NOMO-1 (cell line): ENCODE results near the gene AFF2.

Source experiments
- DNase-seq, 2 experiments: peaks; one replicate each; lab custom pipeline; 2025; ENCODE audit not compliant: unreplicated experiment in 2 of 2; lab: John Stamatoyannopoulos, UW

Gene AFF2

DNA sequence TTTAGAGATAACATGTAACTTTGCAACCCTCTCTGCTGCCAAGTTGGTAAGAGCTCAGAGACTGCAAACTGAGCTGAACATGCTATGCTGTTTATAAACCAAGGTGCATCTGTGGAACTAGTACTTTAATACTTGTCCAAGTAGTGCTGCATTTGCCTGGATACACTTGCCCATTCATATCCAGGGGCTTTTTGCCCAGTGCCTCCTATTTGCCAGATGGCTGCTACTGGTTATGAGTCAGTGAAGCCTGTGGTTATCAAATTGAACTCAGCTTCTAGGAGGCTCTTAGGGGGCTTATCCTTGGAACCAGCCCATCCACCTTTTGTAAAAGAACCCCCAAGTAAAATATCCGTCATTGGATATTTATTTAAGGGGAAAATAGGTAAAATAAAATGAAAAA is 79.6 kb downstream of the AFF2 start:
- DNase-seq = no peak

DNA sequence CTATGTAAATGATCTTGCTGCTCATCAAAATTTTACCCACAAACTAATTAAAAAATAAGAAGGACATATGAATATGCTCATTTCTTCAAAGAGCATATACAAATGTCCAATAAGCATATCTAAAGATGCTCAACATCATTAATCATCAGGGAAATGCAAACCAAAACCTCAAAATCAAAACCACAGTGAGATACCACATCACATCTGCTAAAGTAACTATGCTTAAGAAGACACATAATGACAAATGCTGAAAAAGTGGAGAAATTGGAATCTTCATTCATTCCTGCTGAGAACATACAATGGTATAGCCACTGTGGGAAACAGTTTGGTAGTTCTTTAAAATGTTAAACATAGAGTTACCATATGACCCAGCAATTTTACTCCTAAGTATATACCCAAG is 81.9 kb downstream of the AFF2 start:
- DNase-seq = no peak

DNA sequence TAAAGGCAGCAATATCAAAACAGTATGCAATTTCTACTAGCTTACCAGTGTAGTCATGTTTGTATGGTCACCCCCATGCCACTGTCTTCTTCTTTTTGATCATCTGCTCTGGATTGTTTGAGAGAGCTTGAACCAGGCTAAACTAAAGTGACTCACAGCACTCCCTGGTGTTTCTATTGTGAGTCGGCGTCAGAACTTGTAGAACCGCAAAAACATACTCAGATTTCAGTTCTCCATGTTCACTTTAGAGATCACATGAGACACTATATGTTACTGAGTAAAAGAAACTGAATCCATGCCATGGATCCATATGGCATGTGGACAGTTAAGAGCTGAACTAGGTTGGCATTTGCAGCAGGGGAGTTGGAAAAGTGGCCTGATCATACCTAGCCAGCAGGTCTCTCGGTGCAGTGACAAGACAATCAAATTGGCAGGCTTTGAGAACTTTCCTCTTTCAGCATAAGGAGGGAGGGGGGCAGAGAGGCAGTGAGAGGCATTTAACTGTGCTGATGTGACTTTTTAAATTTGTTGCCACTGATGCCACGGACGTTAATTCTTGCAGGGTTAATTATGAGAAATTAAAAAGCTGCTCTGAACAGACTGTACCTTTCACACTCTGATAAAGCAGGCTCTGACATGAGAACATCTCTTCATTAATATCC is 88.4 kb downstream of the AFF2 start:
- peak in 1 of 2 experiments; percentile 13 for DNase-seq

DNA sequence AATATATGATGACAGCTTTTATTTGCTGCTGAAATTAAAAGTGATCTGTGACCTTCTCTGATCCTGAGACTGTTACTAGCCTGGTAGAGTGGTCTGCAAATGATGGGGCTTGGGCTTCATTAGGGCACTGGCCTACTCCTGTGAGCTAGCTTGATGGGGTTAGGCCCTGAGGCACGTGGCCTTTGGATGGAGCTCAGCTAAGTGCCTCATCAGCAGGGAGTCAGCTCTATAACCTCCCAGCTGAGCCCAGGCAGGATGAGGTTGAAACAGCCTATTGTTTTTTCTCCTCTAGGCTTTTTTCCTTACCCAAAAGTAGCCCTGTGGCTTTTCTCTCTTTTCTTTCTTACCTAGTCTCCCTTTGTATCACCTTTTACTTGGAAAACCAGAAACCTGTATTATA is 92.2 kb downstream of the AFF2 start:
- DNase-seq = no peak

DNA sequence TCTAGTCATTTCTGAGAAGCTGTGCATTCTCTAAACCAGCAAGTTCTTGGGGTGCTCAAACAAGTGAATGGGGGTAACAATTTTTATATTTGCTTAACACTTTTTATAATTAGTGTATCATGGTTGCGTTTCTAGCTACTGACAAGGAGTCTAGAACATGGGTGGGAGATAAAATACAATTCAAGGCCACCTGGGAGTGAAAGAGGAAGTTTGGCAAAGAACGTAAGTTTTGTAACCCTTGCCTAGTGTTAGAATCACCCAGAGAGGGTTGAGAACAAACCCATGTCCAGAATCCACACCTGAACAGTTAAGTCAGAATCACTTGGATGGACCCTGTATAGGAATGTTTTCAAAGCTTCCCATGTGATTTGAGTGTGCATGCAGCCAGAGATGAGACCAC is 92.7 kb downstream of the AFF2 start:
- peak in 1 of 2 experiments; percentile 12 for DNase-seq

DNA sequence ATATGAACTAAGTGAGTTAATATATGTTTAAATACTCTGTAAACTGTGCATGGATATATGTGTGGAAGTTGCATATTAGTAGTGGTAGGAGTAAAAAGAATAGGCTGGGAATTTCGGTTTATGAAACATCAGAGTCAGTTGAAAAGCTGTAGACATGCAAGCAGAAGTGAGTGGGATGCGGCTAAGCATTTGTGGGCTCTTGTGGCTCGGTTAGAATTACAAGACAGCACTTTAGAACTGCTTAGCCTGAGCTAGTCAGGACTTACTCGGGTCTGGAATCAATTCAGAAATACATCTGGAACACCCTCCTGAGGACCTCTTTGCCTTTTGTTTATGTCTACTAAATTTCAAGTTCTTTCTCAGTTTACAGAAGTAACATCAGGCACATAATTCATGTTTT is 93.6 kb downstream of the AFF2 start:
- DNase-seq = no peak

DNA sequence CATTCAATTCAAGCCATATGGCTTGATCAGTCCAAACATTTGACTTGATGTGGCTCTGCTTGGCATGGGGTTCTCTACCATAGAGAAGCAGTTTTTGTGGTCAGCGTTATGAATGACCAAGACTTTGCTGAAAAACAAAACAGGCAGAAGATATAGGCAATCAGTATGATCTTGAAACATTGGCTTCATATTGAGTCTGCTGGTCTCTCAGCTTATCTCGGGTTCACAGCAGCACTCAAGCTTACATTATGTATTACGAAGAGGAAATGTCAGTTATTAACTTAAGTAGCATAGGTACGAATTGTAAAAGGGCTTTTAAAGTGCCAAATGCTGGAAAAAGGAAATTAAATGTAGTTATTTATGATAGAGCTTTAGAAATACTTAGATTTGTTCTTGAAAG is 99.0 kb downstream of the AFF2 start:
- no peak for DNase-seq

DNA sequence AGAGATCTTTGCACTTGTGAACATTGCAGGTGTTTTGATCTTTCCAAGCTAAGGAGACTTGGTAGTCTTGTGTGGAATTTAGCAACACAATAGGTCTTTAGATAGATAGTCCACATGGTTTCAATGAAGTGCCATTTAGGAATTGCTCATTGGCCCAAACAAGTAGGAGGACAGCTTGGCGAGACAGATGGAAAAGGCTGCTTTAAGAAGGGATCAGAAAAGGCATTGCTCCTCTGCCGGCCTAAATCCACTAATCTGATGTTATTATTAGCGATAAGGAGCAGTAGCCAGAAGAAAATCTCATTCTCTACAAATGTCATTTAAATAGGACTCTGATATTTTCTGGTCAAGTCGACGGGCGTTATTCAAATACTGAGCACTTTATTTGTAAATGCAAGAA is 99.7 kb downstream of the AFF2 start:
- DNase-seq = no peak

DNA sequence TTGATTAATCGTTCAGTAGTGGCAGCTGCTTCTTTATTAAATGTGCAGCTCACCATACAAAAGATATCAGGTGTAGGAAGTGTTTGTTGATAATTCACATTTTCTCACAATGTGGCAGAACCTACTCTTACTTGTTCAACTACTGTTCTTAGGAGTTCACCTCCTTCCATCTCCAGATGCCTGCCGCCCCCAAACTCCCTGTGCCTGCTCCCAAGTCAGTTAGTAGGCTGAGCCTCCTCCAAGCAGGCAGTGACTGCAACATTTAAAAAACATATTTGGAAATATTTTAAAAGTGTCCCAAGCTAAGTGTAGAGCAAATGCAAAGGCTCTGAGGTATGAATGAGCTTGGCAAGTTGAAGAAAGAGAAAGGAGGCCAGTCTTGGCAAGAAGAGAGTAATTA is 100.2 kb downstream of the AFF2 start:
- DNase-seq = no peak

DNA sequence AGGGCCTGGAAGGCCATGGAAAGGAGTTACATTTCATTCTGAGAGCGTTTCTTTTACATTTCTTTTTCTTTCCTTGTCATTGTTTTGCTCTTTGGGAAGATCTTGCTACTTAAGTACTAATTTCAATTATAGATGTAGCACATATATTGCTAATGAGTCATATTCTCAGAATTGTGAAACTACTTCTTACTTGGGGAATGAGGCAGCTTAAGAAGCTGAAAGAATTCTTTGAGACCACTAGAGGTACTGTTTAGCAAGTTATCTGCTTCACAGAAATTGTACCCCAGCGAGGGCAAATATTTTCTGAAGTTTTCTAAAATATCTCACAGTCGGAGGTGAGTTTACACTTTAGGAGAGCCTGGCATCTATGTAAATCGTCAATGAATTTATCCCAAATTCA is 100.6 kb downstream of the AFF2 start:
- DNase-seq = peak; percentile 38 to 62

DNA sequence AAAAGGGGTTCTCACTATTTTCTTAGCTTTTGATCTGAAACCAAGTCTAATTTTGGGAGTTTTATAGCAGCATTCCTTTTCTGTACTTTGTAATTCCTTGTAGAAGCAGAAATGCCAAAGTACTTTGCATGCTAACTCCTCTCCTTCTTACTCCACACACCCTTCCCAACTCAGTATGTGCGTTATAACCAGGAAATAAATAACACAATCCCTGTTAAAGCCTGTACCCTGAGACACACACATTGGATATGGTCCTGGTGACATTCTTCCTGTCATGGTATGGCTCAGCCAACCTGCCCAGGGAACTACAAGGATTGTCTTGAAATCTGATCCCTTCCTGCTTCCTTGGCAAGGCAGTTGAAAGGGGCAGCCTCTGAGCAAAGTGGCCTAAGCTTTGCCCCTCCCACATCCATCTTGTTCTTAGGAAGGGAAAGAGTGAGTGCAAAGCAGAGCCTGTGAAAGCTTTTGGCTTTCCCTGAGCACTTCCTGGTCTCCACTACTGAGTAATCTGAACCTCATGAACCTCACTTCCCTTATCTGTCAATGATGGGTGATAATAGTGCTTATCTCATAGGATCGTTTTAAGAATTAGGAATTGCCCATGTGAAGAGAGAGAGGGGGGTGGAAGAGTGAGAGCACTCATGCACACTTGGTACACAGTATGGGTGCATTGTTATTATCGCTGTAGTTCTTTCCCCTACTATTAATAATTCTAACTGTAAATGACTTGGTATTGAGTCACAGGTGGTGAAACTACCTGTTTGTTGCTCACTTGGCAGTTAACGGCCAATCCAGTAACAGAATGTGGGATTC is 109.3 kb downstream of the AFF2 start:
- DNase-seq = peak; percentile 13 to 47

DNA sequence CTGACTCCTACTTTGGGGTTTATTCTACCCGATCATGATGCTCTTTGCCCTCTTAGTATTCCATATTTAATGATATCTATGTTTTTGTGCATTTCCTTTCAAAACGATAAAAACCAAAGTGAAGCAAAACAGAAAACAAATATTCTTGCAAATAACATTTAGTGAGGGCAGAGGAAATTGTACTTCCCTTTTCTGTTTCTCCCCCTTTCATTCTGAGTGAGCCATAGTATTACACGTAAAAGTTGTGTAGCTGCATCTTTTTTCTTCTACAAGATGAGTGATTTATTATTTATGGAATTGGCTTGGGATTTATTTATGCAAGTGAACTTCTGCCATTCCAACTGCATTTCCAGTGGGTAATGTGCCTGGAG is 109.9 kb downstream of the AFF2 start:
- peak; percentile 29 to 47 for DNase-seq

DNA sequence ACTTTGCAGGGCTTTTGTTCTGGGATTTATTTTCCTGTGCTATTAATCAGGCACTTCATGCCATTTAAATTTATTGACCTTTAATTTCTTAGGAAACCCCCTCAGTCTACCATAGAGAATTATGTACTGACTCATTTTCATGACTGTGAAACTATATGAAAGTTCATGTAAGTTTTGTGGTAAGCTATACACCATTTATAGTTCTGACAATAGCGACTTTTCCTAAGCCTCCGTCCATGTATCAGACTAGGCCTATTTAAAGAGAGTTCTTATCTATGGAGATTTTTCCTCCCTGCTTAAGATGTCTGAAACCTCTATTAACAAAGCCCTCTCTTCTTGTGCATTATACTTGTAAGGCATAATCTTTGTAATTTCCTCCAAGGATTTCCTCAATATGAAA is 111.6 kb downstream of the AFF2 start:
- DNase-seq = no peak

DNA sequence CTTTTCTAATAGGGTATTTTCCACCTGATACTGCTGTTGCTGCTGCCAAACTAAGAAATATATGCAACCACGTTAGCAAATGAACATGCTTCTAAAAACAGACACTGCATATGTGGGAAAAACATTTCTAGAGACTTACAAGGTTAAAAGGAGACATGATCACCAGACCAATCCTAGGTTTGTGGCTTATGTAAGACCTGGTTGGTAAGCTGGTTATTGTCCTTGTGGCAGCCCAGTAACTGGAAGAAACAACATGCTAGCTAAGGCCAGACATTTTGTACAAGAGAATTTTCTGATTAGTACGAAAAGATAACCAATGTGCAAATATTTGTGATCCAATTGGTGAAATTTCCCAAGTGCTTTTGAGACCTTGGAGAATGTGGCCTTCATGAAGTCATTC is 112.0 kb downstream of the AFF2 start:
- peak in 1 of 2 experiments; percentile 25 for DNase-seq

DNA sequence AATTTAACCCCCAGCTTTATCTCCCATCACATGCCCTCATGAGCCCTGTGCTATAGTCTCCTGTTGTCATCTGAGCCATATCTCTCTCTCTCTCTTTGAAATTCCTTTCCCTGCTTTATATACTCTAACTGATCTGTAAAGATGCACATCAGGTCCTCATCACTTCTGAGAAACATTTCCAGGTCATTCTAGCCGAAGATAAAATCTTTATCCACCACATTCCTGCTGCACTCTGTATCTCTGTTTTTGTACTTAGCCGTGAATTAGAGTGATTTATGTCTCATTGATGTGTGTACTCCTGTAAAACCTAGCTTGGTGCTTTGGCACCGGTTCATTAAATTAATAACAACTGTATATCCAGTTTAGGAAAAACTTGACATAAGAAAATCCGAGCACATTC is 113.2 kb downstream of the AFF2 start:
- DNase-seq = no peak

DNA sequence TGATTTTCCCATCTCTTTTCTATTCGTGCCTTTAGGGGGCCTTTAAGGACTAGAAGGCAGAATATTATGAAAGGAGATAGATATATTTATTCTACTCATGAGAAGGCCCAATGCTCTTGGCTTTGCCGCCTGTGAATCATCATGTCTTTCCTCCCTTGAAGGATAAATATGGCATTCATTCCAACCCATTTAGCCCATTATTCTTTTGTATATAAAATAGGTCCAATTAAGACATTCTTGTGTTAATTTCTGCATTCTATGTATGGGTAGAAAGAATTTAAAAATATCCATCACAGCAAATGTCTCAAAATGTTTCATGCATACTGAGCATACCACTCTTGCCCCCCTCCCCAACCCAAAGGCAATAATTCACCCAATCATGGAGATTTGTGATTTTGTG is 115.1 kb downstream of the AFF2 start:
- no peak for DNase-seq

DNA sequence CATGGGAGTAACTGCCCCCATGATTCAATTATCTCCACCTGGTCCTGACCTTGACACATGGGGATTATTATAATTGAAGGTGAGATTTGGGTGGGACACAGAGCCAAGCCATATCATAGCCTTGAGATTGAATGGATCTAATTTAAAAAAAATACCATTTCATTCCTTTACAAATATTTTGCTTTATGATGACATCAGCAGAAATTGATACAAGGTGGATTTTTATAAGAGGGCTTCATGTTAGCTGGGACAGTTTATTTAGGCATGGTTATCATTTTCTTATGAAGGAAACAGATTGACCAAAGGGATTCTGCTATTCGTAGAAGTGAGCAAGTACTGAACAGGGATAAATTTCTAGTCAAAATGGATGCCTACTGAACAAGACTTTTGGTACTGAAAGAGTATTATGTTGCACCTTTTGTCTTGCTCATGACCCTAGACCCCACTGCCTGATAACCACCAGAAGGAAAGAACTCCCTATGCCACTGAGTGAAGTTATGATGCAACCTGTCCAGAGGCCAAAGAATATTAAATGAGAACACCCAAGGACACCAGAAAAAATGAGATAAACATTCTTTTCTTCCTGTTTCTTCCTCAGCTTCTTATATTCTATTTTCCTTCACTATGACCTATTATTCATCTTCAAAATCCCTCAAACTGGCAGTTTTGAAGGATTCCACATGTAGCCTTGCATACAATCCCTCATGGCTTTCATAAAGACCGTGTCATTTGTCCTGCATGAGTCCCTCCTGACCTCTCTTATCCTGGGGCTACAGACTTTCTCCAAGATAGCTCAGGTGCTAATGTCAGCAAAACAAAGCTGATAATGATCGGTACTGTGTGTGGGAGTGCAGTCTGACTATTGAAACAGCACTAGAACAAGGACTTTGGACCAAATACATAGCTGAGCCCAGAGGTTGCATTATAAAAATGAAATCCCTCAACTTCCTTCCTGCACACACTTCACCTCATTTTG is 118.3 kb downstream of the AFF2 start:
- no peak for DNase-seq

DNA sequence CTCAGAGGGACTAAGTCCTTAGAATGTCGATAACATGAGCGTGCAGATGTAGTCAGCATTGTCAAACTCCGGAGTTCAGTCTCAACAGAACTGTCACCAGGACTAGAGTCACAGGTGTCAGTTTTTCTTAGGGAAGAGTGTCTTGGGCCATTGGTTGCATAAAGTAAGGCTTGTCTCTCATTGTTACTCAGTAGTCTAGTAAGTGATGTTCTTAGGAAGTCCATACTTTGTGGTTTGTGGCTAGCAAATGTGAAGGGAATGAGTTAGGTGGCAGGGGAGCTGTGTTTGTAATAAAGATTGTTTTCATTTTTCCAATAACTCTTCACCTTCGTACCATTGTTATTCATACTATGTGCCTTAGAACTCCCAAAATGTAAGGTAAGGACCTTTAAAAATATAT is 119.6 kb downstream of the AFF2 start:
- no peak for DNase-seq

DNA sequence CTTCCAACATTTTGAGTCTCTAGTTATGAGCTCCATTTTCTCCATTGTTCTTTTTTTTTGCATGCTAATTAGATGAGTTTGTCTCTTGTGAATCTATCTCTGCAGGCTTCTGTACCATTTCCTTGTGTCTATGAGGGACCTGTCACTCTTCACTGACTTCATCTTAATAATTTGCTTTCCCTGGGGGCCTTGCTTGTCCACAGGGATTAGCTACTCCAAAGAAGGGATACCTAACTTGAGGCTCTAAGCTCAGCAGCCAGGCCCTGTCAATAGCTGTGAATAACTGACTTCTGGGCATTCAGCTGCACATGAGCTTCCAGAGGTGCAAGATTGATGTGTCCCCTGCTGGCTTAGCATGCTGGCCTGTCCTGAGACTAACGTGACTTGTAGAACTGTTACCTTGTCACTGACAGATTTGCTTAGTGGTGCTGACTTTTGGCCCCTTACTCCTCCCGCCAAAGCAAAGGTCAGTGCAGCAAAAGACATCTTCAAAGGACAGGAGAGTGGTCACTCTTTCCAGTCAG is 124.6 kb downstream of the AFF2 start:
- no peak for DNase-seq

DNA sequence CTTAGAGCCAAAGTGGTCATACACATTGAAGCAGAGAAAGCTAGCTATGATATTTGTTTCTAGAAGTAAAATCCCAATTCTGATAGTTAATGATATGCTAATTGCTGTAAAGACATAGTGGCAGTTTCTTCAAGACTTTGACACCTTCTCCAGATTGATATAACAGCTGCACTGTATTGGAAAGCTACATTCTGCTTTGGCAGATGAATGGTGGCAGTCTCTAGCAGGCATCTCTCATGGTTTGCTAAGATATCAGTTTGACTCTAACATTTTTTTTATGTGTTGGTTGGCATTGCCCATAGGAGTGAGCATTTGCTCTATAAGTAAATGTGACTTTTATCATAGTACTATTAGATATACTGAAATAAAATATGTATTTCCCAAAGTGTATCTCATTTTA is 128.2 kb downstream of the AFF2 start:
- no peak for DNase-seq

DNA sequence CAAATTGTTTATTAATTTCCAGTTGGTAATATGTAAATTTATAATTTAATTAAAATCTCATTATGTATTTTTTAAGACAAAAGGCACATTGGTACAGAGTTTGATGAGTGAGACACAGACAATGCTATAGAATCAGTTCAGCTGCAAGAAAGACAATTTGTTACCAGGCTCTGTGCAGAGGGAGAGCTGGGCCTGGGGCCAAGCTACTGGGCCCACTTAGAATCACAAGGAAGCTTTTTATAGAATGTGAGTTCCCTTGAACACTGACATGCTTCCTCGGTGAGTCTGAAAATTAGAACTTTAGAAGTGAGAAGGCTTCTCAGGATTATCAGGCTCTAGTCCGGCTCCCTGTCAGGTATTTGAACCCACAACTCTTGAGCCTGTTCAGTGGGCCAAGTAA is 129.0 kb downstream of the AFF2 start:
- no peak for DNase-seq
